SK-N-SH (cell line): ENCODE results near the gene RFTN1. TPM values are rescaled to one million over a fixed set of nuclear protein-coding genes. Genes with fewer than 3 reads are reported as not detected.

Experiments used
- CTCF ChIA-PET: fragments of 300-600, 350-600 bp; formaldehyde crosslinking; extraction: SDS; loops from one replicate; lab custom pipeline; 2021; lab: Yijun Ruan, JAX
- POLR2A ChIA-PET: fragments of 350-600 bp; sonication (Branson Sonifier 250); formaldehyde crosslinking; extraction: SDS; loops from one replicate; lab custom pipeline; 2020; ENCODE audit warnings: antibody characterized with exemption, inconsistent platforms; lab: Yijun Ruan, JAX
- DNase-seq: peaks from one replicate; pipeline ENCODE4 v3.0.0; 2012
- H2AFZ ChIP-seq: fragments of 200-600 bp; sonication (generic); 2 replicates; pipeline ENCODE4 v1.8.1; 2016; ENCODE audit warnings: antibody characterized with exemption, mild to moderate bottlenecking, low read depth
- H3F3A ChIP-seq: fragments of 200-600 bp; sonication (generic); replicated peaks from 2 replicates; pipeline ENCODE3; 2016; ENCODE audit warnings: antibody characterized with exemption, mild to moderate bottlenecking; ENCODE audit not compliant: insufficient read depth
- H3K27ac ChIP-seq, 2 experiments: fragments of 200-500 bp in 1 of 2; fragments of 200-600 bp in 1 of 2; sonication (Bioruptor generic) in 1 of 2; sonication (generic), shearing (Covaris generic) in 1 of 2; 2 replicates each; pipeline versions ENCODE4 v1.5.1 to v1.6.1; 2014 to 2016; ENCODE audit warnings: low read depth in 2 of 2, inconsistent platforms in 1 of 2, low read length in 1 of 2, mild to moderate bottlenecking in 1 of 2, mixed read lengths in 1 of 2
- H3K27me3 ChIP-seq: fragments of 200-600 bp; sonication (generic), shearing (Covaris generic); 2 replicates; pipeline ENCODE4 v1.6.1; 2016; ENCODE audit warnings: mixed run types; ENCODE audit not compliant: insufficient read depth
- H3K36me3 ChIP-seq, 2 experiments: fragments of 200-500 bp in 1 of 2; fragments of 200-600 bp in 1 of 2; sonication (Bioruptor generic) in 1 of 2; sonication (generic) in 1 of 2; replicated peaks in 1 of 2; 2 replicates each; pipeline versions ENCODE3 to v1.5.1; 2014 to 2016; ENCODE audit warnings: low read length in 1 of 2, mild to moderate bottlenecking in 1 of 2; ENCODE audit not compliant: insufficient read depth in 2 of 2, control insufficient read depth in 1 of 2
- H3K4me1 ChIP-seq, 2 experiments: fragments of 200-500 bp in 1 of 2; fragments of 200-600 bp in 1 of 2; sonication (Bioruptor generic) in 1 of 2; sonication (generic), shearing (Covaris generic) in 1 of 2; 2 replicates each; pipeline versions ENCODE4 v1.5.1 to v1.6.1; 2014 to 2016; ENCODE audit warnings: low read depth in 1 of 2, low read length in 1 of 2, mixed run types in 1 of 2; ENCODE audit not compliant: insufficient read depth in 2 of 2, control insufficient read depth in 1 of 2
- H3K4me2 ChIP-seq: fragments of 200-600 bp; sonication (generic), shearing (Covaris generic); 2 replicates; pipeline ENCODE4 v1.6.1; 2017; ENCODE audit warnings: mixed run types
- H3K4me3 ChIP-seq, 2 experiments: fragments of 200-500 bp in 1 of 2; fragments of 200-600 bp in 1 of 2; sonication (Bioruptor generic) in 1 of 2; sonication (generic), shearing (Covaris generic) in 1 of 2; 2 replicates each; pipeline versions ENCODE4 v1.5.1 to v1.8.1; 2014 to 2016; ENCODE audit warnings: low read depth in 2 of 2, inconsistent platforms in 1 of 2, low read length in 1 of 2, mild to moderate bottlenecking in 1 of 2, mixed read lengths in 1 of 2, moderate library complexity in 1 of 2
- H3K79me2 ChIP-seq: fragments of 200-600 bp; sonication (generic); 2 replicates; pipeline ENCODE4 v1.8.1; 2017; ENCODE audit warnings: mild to moderate bottlenecking; ENCODE audit not compliant: insufficient read depth
- H3K9ac ChIP-seq: fragments of 200-600 bp; sonication (generic); 2 replicates; pipeline ENCODE4 v1.6.1; 2017; ENCODE audit warnings: mixed run types
- H3K9me2 ChIP-seq: fragments of 200-600 bp; sonication (generic); 2 replicates; pipeline ENCODE4 v1.6.1; 2017; ENCODE audit warnings: mixed run types
- H3K9me3 ChIP-seq: fragments of 200-600 bp; sonication (generic); 2 replicates; pipeline ENCODE4 v1.6.1; 2017; ENCODE audit warnings: mixed run types, mild to moderate bottlenecking, moderate library complexity
- H4K20me1 ChIP-seq: fragments of 200-600 bp; sonication (generic); 2 replicates; pipeline ENCODE4 v1.6.1; 2017; ENCODE audit warnings: mild to moderate bottlenecking, mixed run types; ENCODE audit not compliant: insufficient read depth
- ELF1 ChIP-seq: IDR thresholded peaks from 2 replicates; pipeline ENCODE4 v1.4.0; 2012
- EP300 ChIP-seq, 2 experiments: IDR thresholded peaks; 2 replicates each; pipeline versions ENCODE4 v1.4.0 to v1.6.1; 2012; ENCODE audit warnings: borderline replicate concordance in 1 of 2, low read depth in 1 of 2, low read length in 1 of 2
- FOXM1 ChIP-seq: IDR thresholded peaks from 2 replicates; pipeline ENCODE4 v1.4.0; 2012; ENCODE audit warnings: low read depth, mild to moderate bottlenecking
- GABPA ChIP-seq: IDR thresholded peaks from 2 replicates; pipeline ENCODE4 v1.4.0; 2012; ENCODE audit warnings: low read depth, mild to moderate bottlenecking
- JUND ChIP-seq: IDR thresholded peaks from 2 replicates; pipeline ENCODE4 v1.4.0; 2012
- MAX ChIP-seq: IDR thresholded peaks from 2 replicates; pipeline ENCODE4 v1.4.0; 2012; ENCODE audit warnings: low read depth
- NFIC ChIP-seq: IDR thresholded peaks from 2 replicates; pipeline ENCODE4 v1.4.0; 2012; ENCODE audit warnings: borderline replicate concordance
- RAD21 ChIP-seq: IDR thresholded peaks from 2 replicates; pipeline ENCODE4 v1.6.1; 2012; ENCODE audit warnings: mild to moderate bottlenecking, low read length
- RFX5 ChIP-seq: IDR thresholded peaks from 2 replicates; pipeline ENCODE4 v1.6.1; 2012; ENCODE audit warnings: mild to moderate bottlenecking, improper control_type of control experiment, low read length
- SIN3A ChIP-seq: IDR thresholded peaks from 2 replicates; pipeline ENCODE4 v1.6.1; 2012; ENCODE audit warnings: low read depth, mild to moderate bottlenecking, low read length, moderate library complexity, borderline replicate concordance
- TEAD4 ChIP-seq: IDR thresholded peaks from 2 replicates; pipeline ENCODE4 v1.4.0; 2012; ENCODE audit warnings: mild to moderate bottlenecking, borderline replicate concordance; ENCODE audit not compliant: insufficient read depth
- USF1 ChIP-seq: IDR thresholded peaks from 2 replicates; pipeline ENCODE4 v1.4.0; 2012; ENCODE audit warnings: low read depth, borderline replicate concordance
- YY1 ChIP-seq: IDR thresholded peaks from 2 replicates; pipeline ENCODE4 v1.4.0; 2012; ENCODE audit warnings: low read depth, mild to moderate bottlenecking
- WGBS: methylation state at CpG from one replicate; pipeline ENCODE4 v1.1.6; 2017; ENCODE audit warnings: low lambda C conversion rate; 5-methylcytosine and 5-hydroxymethylcytosine counted together
- polyA plus RNA-seq, 3 experiments: library from polyadenylated mRNA; depleted of rRNA; stranded (reverse); fragments of >200 nt; gene quantifications; 2 replicates each; pipeline ENCODE4 v1.2.3, GENCODE V29; 2012
- TF ChIP-seq, protein P1 (sequence below): IDR thresholded peaks from 2 replicates; pipeline ENCODE4 v1.4.0; 2012; ENCODE audit warnings: low read depth, borderline replicate concordance
- TF ChIP-seq, protein P2 (sequence below): IDR thresholded peaks from 2 replicates; pipeline ENCODE4 v1.6.1; 2012; ENCODE audit warnings: mild to moderate bottlenecking, low read depth, low read length, moderate library complexity
- TF ChIP-seq, protein P3 (sequence below): IDR thresholded peaks from 2 replicates; pipeline ENCODE4; 2012

The RFTN1 gene
- polyA plus RNA-seq, 1 of the 3 experiments (the other 2 are of a cell fraction) = 21.2 TPM

DNA sequence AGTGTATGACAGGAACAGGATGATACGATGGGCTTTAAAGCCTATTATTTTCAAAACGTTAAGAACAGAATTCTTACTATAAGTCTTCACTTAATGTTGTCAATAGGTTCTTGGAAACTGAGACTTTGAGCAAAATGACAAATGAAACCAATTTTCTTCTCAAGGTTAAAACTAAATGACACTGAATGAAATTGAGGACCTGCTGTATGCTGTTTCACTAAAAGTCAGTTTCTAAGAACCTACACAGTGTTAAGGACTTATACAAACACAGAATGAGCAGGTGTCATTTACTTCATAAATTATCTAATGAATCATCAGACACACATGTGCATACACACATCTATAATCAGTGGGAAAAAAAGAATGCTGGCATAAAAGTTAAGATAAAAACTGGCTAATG, 106.9 kb downstream of the RFTN1 start:
- H3K4me3 ChIP-seq = no peak overlapping the region
- no peaks in the 10 kb centered on the region for H3F3A ChIP-seq
- H4K20me1 ChIP-seq = no peaks in the 10 kb centered on the region
- H3K27me3 ChIP-seq = no peaks in the 10 kb centered on the region
- CTCF ChIA-PET = no interaction called here
- H3K4me2 ChIP-seq = no peak overlapping the region
- H2AFZ ChIP-seq = no peak overlapping the region
- POLR2A ChIA-PET = no interaction called here
- peaks cover 0 to 11% of the 10 kb centered on the region in 2 experiments; a peak in 1 of 4 replicates for H3K4me1 ChIP-seq
- H3K36me3 ChIP-seq = peaks cover 4 to 5% of the 10 kb centered on the region in 2 experiments
- H3K27ac ChIP-seq = no peak overlapping the region
- H3K79me2 ChIP-seq = peaks cover 6% of the 10 kb centered on the region; the same call in 1 of the 2 replicates
- H3K9me2 ChIP-seq = no peaks in the 10 kb centered on the region
- no peak for DNase-seq
- H3K9ac ChIP-seq = no peak overlapping the region
- TF ChIP-seq TEAD4 = no peak
- no peak for TF ChIP-seq JUND
- TF ChIP-seq FOXM1 = no peak
- no peak for TF ChIP-seq NFIC
- TF ChIP-seq GABPA = no peak
- TF ChIP-seq MAX = no peak
- TF ChIP-seq, protein P1, sequence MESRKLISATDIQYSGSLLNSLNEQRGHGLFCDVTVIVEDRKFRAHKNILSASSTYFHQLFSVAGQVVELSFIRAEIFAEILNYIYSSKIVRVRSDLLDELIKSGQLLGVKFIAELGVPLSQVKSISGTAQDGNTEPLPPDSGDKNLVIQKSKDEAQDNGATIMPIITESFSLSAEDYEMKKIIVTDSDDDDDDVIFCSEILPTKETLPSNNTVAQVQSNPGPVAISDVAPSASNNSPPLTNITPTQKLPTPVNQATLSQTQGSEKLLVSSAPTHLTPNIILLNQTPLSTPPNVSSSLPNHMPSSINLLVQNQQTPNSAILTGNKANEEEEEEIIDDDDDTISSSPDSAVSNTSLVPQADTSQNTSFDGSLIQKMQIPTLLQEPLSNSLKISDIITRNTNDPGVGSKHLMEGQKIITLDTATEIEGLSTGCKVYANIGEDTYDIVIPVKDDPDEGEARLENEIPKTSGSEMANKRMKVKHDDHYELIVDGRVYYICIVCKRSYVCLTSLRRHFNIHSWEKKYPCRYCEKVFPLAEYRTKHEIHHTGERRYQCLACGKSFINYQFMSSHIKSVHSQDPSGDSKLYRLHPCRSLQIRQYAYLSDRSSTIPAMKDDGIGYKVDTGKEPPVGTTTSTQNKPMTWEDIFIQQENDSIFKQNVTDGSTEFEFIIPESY = no peak
- TF ChIP-seq, protein P2, sequence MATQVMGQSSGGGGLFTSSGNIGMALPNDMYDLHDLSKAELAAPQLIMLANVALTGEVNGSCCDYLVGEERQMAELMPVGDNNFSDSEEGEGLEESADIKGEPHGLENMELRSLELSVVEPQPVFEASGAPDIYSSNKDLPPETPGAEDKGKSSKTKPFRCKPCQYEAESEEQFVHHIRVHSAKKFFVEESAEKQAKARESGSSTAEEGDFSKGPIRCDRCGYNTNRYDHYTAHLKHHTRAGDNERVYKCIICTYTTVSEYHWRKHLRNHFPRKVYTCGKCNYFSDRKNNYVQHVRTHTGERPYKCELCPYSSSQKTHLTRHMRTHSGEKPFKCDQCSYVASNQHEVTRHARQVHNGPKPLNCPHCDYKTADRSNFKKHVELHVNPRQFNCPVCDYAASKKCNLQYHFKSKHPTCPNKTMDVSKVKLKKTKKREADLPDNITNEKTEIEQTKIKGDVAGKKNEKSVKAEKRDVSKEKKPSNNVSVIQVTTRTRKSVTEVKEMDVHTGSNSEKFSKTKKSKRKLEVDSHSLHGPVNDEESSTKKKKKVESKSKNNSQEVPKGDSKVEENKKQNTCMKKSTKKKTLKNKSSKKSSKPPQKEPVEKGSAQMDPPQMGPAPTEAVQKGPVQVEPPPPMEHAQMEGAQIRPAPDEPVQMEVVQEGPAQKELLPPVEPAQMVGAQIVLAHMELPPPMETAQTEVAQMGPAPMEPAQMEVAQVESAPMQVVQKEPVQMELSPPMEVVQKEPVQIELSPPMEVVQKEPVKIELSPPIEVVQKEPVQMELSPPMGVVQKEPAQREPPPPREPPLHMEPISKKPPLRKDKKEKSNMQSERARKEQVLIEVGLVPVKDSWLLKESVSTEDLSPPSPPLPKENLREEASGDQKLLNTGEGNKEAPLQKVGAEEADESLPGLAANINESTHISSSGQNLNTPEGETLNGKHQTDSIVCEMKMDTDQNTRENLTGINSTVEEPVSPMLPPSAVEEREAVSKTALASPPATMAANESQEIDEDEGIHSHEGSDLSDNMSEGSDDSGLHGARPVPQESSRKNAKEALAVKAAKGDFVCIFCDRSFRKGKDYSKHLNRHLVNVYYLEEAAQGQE = no peak
- no peak for TF ChIP-seq SIN3A
- no peak for TF ChIP-seq EP300 (IDR thresholded peaks at IDR 0.05; ENCODE audit: borderline replicate concordance in 1 of 2, low read depth in 1 of 2, low read length in 1 of 2)
- no peak for TF ChIP-seq RAD21
- TF ChIP-seq, protein P3, sequence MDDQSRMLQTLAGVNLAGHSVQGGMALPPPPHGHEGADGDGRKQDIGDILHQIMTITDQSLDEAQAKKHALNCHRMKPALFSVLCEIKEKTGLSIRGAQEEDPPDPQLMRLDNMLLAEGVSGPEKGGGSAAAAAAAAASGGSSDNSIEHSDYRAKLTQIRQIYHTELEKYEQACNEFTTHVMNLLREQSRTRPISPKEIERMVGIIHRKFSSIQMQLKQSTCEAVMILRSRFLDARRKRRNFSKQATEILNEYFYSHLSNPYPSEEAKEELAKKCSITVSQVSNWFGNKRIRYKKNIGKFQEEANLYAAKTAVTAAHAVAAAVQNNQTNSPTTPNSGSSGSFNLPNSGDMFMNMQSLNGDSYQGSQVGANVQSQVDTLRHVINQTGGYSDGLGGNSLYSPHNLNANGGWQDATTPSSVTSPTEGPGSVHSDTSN = no peak
- no peak for TF ChIP-seq USF1
- TF ChIP-seq YY1 = no peak
- TF ChIP-seq ELF1 = no peak
- TF ChIP-seq RFX5 = no peak
- H3K9me3 ChIP-seq = no peaks in the 10 kb centered on the region
- WGBS = 72% methylated on average over 2 of the region's 2 CpGs
